HepG2 (cell line): ENCODE measurements around the gene TEKT5. TPM values are rescaled to one million over a fixed set of nuclear protein-coding genes. Genes with fewer than 3 reads are reported as not detected.
A peak's percentile ranks its signal among the peaks of the same experiment; 100 is the strongest.

Source experiments
- ATF7-NPFF ChIP-seq: sonication (generic); formaldehyde crosslinking; IDR thresholded peaks from 2 replicates; pipeline ENCODE4 v1.8.1; 2023; ENCODE audit warnings: mild to moderate bottlenecking, low read depth, missing genetic modification reagents, moderate library complexity
- BRD4 ChIP-seq: sonication (generic); formaldehyde crosslinking; IDR thresholded peaks from 2 replicates; pipeline ENCODE4 v1.4.0; 2020; ENCODE audit warnings: missing genetic modification reagents
- CEBPB ChIP-seq: IDR thresholded peaks from 2 replicates; pipeline ENCODE4 v1.6.1; 2011; ENCODE audit warnings: low read depth, low read length, improper control_type of control experiment, borderline replicate concordance
- DDIT3 ChIP-seq: sonication (generic); formaldehyde crosslinking; IDR thresholded peaks from 2 replicates; pipeline ENCODE4 v1.4.0; 2020; ENCODE audit warnings: mild to moderate bottlenecking, missing genetic modification reagents
- KDM4B ChIP-seq: sonication (generic); formaldehyde crosslinking; IDR thresholded peaks from 2 replicates; pipeline ENCODE4 v1.4.0; 2020; ENCODE audit warnings: missing genetic modification reagents
- RCOR2 ChIP-seq: IDR thresholded peaks from 2 replicates; pipeline ENCODE4 v1.6.1; 2016; ENCODE audit warnings: missing biosample characterization, missing genetic modification reagents
- RNF219 ChIP-seq: sonication (generic); formaldehyde crosslinking; IDR thresholded peaks from 2 replicates; pipeline ENCODE4 v1.5.0; 2020; ENCODE audit warnings: mild to moderate bottlenecking, missing genetic modification reagents
- SALL1 ChIP-seq: sonication (generic); formaldehyde crosslinking; IDR thresholded peaks from 2 replicates; pipeline ENCODE4 v1.8.0; 2022; ENCODE audit warnings: mild to moderate bottlenecking, missing genetic modification reagents
- ZBTB10 ChIP-seq: sonication (generic); formaldehyde crosslinking; IDR thresholded peaks from 2 replicates; pipeline ENCODE4 v1.4.0; 2020; ENCODE audit warnings: missing genetic modification reagents, borderline replicate concordance
- ZBTB34 ChIP-seq: sonication (generic); formaldehyde crosslinking; IDR thresholded peaks from 2 replicates; pipeline ENCODE4 v1.8.0; 2022; ENCODE audit warnings: mild to moderate bottlenecking, missing genetic modification reagents
- ZC3H4 ChIP-seq: sonication (generic); formaldehyde crosslinking; IDR thresholded peaks from 2 replicates; pipeline ENCODE4 v1.4.0; 2020; ENCODE audit warnings: missing genetic modification reagents, borderline replicate concordance
- ZNF230 ChIP-seq: sonication (generic); formaldehyde crosslinking; IDR thresholded peaks from 2 replicates; pipeline ENCODE4 v1.4.0; 2020; ENCODE audit warnings: mild to moderate bottlenecking, missing genetic modification reagents
- ZNF382 ChIP-seq: sonication (generic); formaldehyde crosslinking; IDR thresholded peaks from 2 replicates; pipeline ENCODE4 v1.5.0; 2020; ENCODE audit warnings: missing genetic modification reagents, mild to moderate bottlenecking, borderline replicate concordance
- ZNF510 ChIP-seq: sonication (generic); formaldehyde crosslinking; IDR thresholded peaks from 2 replicates; pipeline ENCODE4 v1.4.0; 2020; ENCODE audit warnings: low read depth, mild to moderate bottlenecking, missing genetic modification reagents
- ZNF570 ChIP-seq: sonication (generic); formaldehyde crosslinking; IDR thresholded peaks from 2 replicates; pipeline ENCODE4 v1.4.0; 2020; ENCODE audit warnings: mild to moderate bottlenecking, missing genetic modification reagents, borderline replicate concordance
- ZNF703 ChIP-seq: sonication (generic); formaldehyde crosslinking; IDR thresholded peaks from 2 replicates; pipeline ENCODE4 v1.5.1; 2020; ENCODE audit warnings: missing genetic modification reagents, mild to moderate bottlenecking, moderate library complexity, borderline replicate concordance
- ZNF710 ChIP-seq: sonication (generic); formaldehyde crosslinking; IDR thresholded peaks from 2 replicates; pipeline ENCODE4 v1.5.0; 2020; ENCODE audit warnings: mild to moderate bottlenecking, missing genetic modification reagents, borderline replicate concordance
- polyA plus RNA-seq, 8 experiments: library from polyadenylated mRNA; depleted of rRNA in 3 of 8; stranded (reverse) in 7 of 8; unstranded in 1 of 8; fragments of >200 nt; fragmentation: Illumina TruSeq in 4 of 8; extraction: Trizol in 4 of 8; gene quantifications; 2 replicates each; pipeline versions ENCODE4 v1.2.1 to v1.2.3, GENCODE V29; 2011 to 2016; ENCODE audit warnings: low read depth in 4 of 8, missing spikeins in 1 of 8, mixed read lengths in 1 of 8; ENCODE audit not compliant: insufficient read depth in 1 of 8
- total RNA-seq, 5 experiments: library from RNA; depleted of rRNA; stranded (reverse); fragments of >200 nt; fragmentation: Illumina TruSeq; extraction: Trizol; gene quantifications; 2 replicates each; pipeline ENCODE4 v1.2.3, GENCODE V29; 2016; ENCODE audit warnings: low read depth in 1 of 5

Gene TEKT5
- total and polyA plus RNA-seq, 2 of the 13 experiments (the other 11 are each of a cell fraction or from before 2014, with no cell fraction given), result 0.16 TPM; not detected in 1

- TF ChIP-seq ZBTB34, result peak; percentile 54; the same call in 1 of the 2 replicates
- no peak for TF ChIP-seq ZNF510 (CRISPR knock-in tag)
- TF ChIP-seq KDM4B (CRISPR knock-in tag), result peak; percentile 42; the same call in 1 of the 2 replicates
- TF ChIP-seq BRD4 (CRISPR knock-in tag), result no peak
- TF ChIP-seq ATF7-NPFF (CRISPR knock-in tag), result no peak
- no peak for TF ChIP-seq ZC3H4 (CRISPR knock-in tag)
- TF ChIP-seq ZNF570 (CRISPR knock-in tag), result no peak
- no peak for TF ChIP-seq DDIT3 (CRISPR knock-in tag)
- TF ChIP-seq SALL1 (CRISPR knock-in tag), result peak; percentile 96
- TF ChIP-seq RNF219 (CRISPR knock-in tag), result no peak
- TF ChIP-seq RCOR2 (CRISPR knock-in tag), result peak; percentile 58; the same call in 1 of the 2 replicates
- no peak for TF ChIP-seq ZNF703
- TF ChIP-seq ZBTB10 (CRISPR knock-in tag), result no peak
- TF ChIP-seq CEBPB, result no peak
- peak; percentile 72; the same call in 1 of the 2 replicates for TF ChIP-seq ZNF710
- TF ChIP-seq ZNF230 (CRISPR knock-in tag), result 0 out of 2 replicates have a peak, but pooled peaks have one; percentile 24
- no peak for TF ChIP-seq ZNF382
Measured at GRCh38 chr16:10728003-10728887, 33.5 kb upstream of the TEKT5 start (continued).
